IMR-90 (cell line): Measurements from ENCODE around the gene TRPV3. TPM values are rescaled to one million over a fixed set of nuclear protein-coding genes. Genes with fewer than 3 reads are reported as not detected.

Experiments
- ATAC-seq: fragments of 200-7000 bp; cut with Tn5 transposase; 2 replicates; pipeline ENCODE4 v1.9.1; 2020; ENCODE audit warnings: low read depth, mild to moderate bottlenecking, moderate library complexity
- BruUV-seq: library from RNA; stranded (reverse); fragments of 400-500 nt; replicated peaks from 2 replicates; lab custom pipeline; 2021; lab: Mats Ljungman, UMichigan
- CTCF ChIA-PET: fragments of 300-600 bp; formaldehyde crosslinking; extraction: SDS; loops from one replicate; lab custom pipeline; 2021; ENCODE audit warnings: antibody characterized with exemption; lab: Yijun Ruan, JAX
- POLR2A ChIA-PET: fragments of 300-600 bp; sonication (Branson Sonifier 250); formaldehyde crosslinking; loops from one replicate; lab custom pipeline; 2022; ENCODE audit warnings: antibody characterized with exemption; ENCODE audit not compliant: unreplicated experiment; lab: Charles Lee
- DNase-seq: peaks from one replicate; pipeline ENCODE4 v3.0.0; 2013
- H2AFZ ChIP-seq: replicated peaks from 2 replicates; pipeline ENCODE3; 2013; ENCODE audit warnings: low read length, mild to moderate bottlenecking; ENCODE audit not compliant: poor library complexity
- H2AK5ac ChIP-seq: 2 replicates; pipeline ENCODE4 v1.6.1; 2013; ENCODE audit warnings: low read depth, low read length, inconsistent platforms
- H2AK9ac ChIP-seq: replicated peaks from 2 replicates; pipeline ENCODE3; 2013; ENCODE audit warnings: mild to moderate bottlenecking, low read depth, low read length, moderate library complexity; ENCODE audit not compliant: poor library complexity
- H2BK120ac ChIP-seq: 2 replicates; pipeline ENCODE4 v1.6.1; 2013; ENCODE audit warnings: low read depth, low read length, inconsistent platforms
- H2BK15ac ChIP-seq: 3 replicates; pipeline ENCODE4 v1.6.1; 2013; ENCODE audit warnings: low read depth, low read length, inconsistent platforms
- H2BK20ac ChIP-seq: 2 replicates; pipeline ENCODE4 v1.6.1; 2013; ENCODE audit warnings: low read depth, mild to moderate bottlenecking, inconsistent platforms, low read length, moderate library complexity
- H2BK5ac ChIP-seq: 2 replicates; pipeline ENCODE4 v1.6.1; 2013; ENCODE audit warnings: mild to moderate bottlenecking, low read depth, low read length, inconsistent platforms; ENCODE audit not compliant: poor library complexity, severe bottlenecking
- H3K14ac ChIP-seq: replicated peaks from 2 replicates; pipeline ENCODE4 v1.6.1; 2013; ENCODE audit warnings: low read depth, low read length, inconsistent platforms
- H3K18ac ChIP-seq: 2 replicates; pipeline ENCODE4 v1.6.1; 2013; ENCODE audit warnings: low read depth, low read length, control low read depth
- H3K23ac ChIP-seq: 2 replicates; pipeline ENCODE4 v1.6.1; 2013; ENCODE audit warnings: low read depth, low read length, inconsistent platforms
- H3K27ac ChIP-seq: 2 replicates; pipeline ENCODE4 v1.5.1; 2013; ENCODE audit warnings: mild to moderate bottlenecking, control low read depth, low read length; ENCODE audit not compliant: insufficient read depth
- H3K27me3 ChIP-seq: 2 replicates; pipeline ENCODE4 v1.6.1; 2013; ENCODE audit warnings: low read length; ENCODE audit not compliant: control insufficient read depth, insufficient read depth
- H3K36me3 ChIP-seq: 2 replicates; pipeline ENCODE4 v1.6.1; 2013; ENCODE audit warnings: low read length, mixed read lengths; ENCODE audit not compliant: control insufficient read depth, insufficient read depth
- H3K4ac ChIP-seq: 2 replicates; pipeline ENCODE4 v1.6.1; 2013; ENCODE audit warnings: low read depth, low read length, inconsistent platforms
- H3K4me1 ChIP-seq: 2 replicates; pipeline ENCODE4 v1.6.1; 2013; ENCODE audit warnings: low read length, mixed read lengths; ENCODE audit not compliant: control insufficient read depth, insufficient read depth
- H3K4me2 ChIP-seq: 2 replicates; pipeline ENCODE4 v1.6.1; 2013; ENCODE audit warnings: low read depth, mild to moderate bottlenecking, control low read depth, low read length, moderate library complexity
- H3K4me3 ChIP-seq: 2 replicates; pipeline ENCODE4 v1.5.1; 2013; ENCODE audit warnings: low read depth, mild to moderate bottlenecking, control low read depth, low read length, moderate library complexity; ENCODE audit not compliant: insufficient read depth
- H3K56ac ChIP-seq: 2 replicates; pipeline ENCODE4 v1.6.1; 2013; ENCODE audit warnings: low read length, inconsistent platforms; ENCODE audit not compliant: insufficient read depth; ENCODE audit errors: extremely low read depth
- H3K79me1 ChIP-seq, 2 experiments: 2 replicates each; pipeline ENCODE4 v1.6.1; 2013; ENCODE audit warnings: low read length in 2 of 2, inconsistent platforms in 1 of 2, low read depth in 1 of 2
- H3K9ac ChIP-seq: 2 replicates; pipeline ENCODE4 v1.6.1; 2013; ENCODE audit warnings: low read depth, low read length, control low read depth
- H3K9me1 ChIP-seq: 2 replicates; pipeline ENCODE4 v1.6.1; 2013; ENCODE audit warnings: low read length, inconsistent platforms; ENCODE audit not compliant: insufficient read depth
- H3K9me3 ChIP-seq: 2 replicates; pipeline ENCODE4 v1.6.1; 2013; ENCODE audit warnings: low read length; ENCODE audit not compliant: control insufficient read depth, insufficient read depth
- H4K20me1 ChIP-seq: 2 replicates; pipeline ENCODE4 v1.6.1; 2013; ENCODE audit warnings: low read length, inconsistent platforms; ENCODE audit not compliant: insufficient read depth
- H4K5ac ChIP-seq: 2 replicates; pipeline ENCODE4 v1.6.1; 2013; ENCODE audit warnings: mild to moderate bottlenecking, low read depth, low read length, control low read depth
- H4K8ac ChIP-seq, 2 experiments: 2 replicates each; pipeline ENCODE4 v1.6.1; 2013; ENCODE audit warnings: low read depth in 2 of 2, low read length in 2 of 2, control low read depth in 1 of 2, inconsistent platforms in 1 of 2
- H4K91ac ChIP-seq: 2 replicates; pipeline ENCODE4 v1.6.1; 2013; ENCODE audit warnings: low read depth, low read length, inconsistent platforms; ENCODE audit not compliant: insufficient read depth
- BHLHE40 ChIP-seq: fragments of 150-350 bp; IDR thresholded peaks from 2 replicates; pipeline ENCODE4 v1.6.1; 2016; ENCODE audit warnings: mild to moderate bottlenecking, low read depth, low read length
- CEBPB ChIP-seq: IDR thresholded peaks from 2 replicates; pipeline ENCODE4 v1.6.1; 2012; ENCODE audit warnings: low read depth, low read length, improper control_type of control experiment
- CHD1 ChIP-seq: IDR thresholded peaks from 2 replicates; pipeline ENCODE4 v1.6.1; 2012; ENCODE audit warnings: low read depth, low read length, improper control_type of control experiment
- FOS ChIP-seq: fragments of 150-350 bp; IDR thresholded peaks from 2 replicates; pipeline ENCODE4 v1.6.1; 2016; ENCODE audit warnings: low read depth, low read length
- MAFK ChIP-seq: IDR thresholded peaks from 2 replicates; pipeline ENCODE4 v1.6.1; 2012; ENCODE audit warnings: low read depth, low read length, improper control_type of control experiment
- MAZ ChIP-seq: IDR thresholded peaks from 2 replicates; pipeline ENCODE4 v1.6.1; 2012; ENCODE audit warnings: low read depth, mild to moderate bottlenecking, low read length, improper control_type of control experiment, moderate library complexity, borderline replicate concordance
- MXI1 ChIP-seq: IDR thresholded peaks from 2 replicates; pipeline ENCODE4 v1.6.1; 2012; ENCODE audit warnings: low read depth, mild to moderate bottlenecking, low read length, moderate library complexity, borderline replicate concordance
- NFE2L2 ChIP-seq: fragments of 150-350 bp; IDR thresholded peaks from 2 replicates; pipeline ENCODE4 v1.6.1; 2016; ENCODE audit warnings: low read depth, mild to moderate bottlenecking, low read length
- POLR2A ChIP-seq: IDR thresholded peaks from 2 replicates; pipeline ENCODE4 v1.6.1; 2012; ENCODE audit warnings: mild to moderate bottlenecking, low read depth, low read length
- RAD21 ChIP-seq: IDR thresholded peaks from 2 replicates; pipeline ENCODE4 v1.6.1; 2012; ENCODE audit warnings: low read length, improper control_type of control experiment
- RCOR1 ChIP-seq: IDR thresholded peaks from 2 replicates; pipeline ENCODE4 v1.6.1; 2012; ENCODE audit warnings: mild to moderate bottlenecking, low read length, improper control_type of control experiment; ENCODE audit not compliant: insufficient replicate concordance
- RFX5 ChIP-seq: IDR thresholded peaks from 2 replicates; pipeline ENCODE4 v1.8.0; 2012; ENCODE audit warnings: low read depth, mild to moderate bottlenecking, low read length, moderate library complexity
- SMC3 ChIP-seq: fragments of 150-350 bp; IDR thresholded peaks from 2 replicates; pipeline ENCODE4 v1.6.1; 2016; ENCODE audit warnings: low read depth, mild to moderate bottlenecking, antibody characterized with exemption, low read length, moderate library complexity
- USF2 ChIP-seq: fragments of 150-350 bp; IDR thresholded peaks from 2 replicates; pipeline ENCODE4 v1.6.1; 2017; ENCODE audit warnings: mild to moderate bottlenecking, antibody characterized with exemption, low read length, low read depth
- WGBS, 2 experiments: methylation state at CpG; one replicate each; pipeline versions ENCODE4 v1.1.5 to v1.1.7; 2013; ENCODE audit warnings: missing lambda C conversion rate in 2 of 2; ENCODE audit not compliant: insufficient read length in 1 of 2; ENCODE audit errors: extremely low coverage in 2 of 2; 5-methylcytosine and 5-hydroxymethylcytosine counted together
- dilution Hi-C: fragments of 300-500 bp; cut with HindIII; formaldehyde crosslinking; loops from one replicate; pipeline ENCODE4 v1.14.3; 2018; ENCODE audit warnings: low sequenced_read_pairs; ENCODE audit not compliant: unreplicated experiment
- in situ Hi-C: fragments of 300-500 bp; cut with MboI; formaldehyde crosslinking; loops from 3 replicates; pipeline ENCODE4 v1.14.3; 2019; ENCODE audit warnings: low sequenced_read_pairs, inconsistent platforms, mixed read lengths
- intact Hi-C: fragments of 100-400 bp; cut with micrococcal nuclease; formaldehyde crosslinking; loops from 2 replicates; pipeline ENCODE4 v1.10.0; 2022
- polyA plus RNA-seq, 3 experiments: library from polyadenylated mRNA; depleted of rRNA; stranded (reverse); fragments of >200 nt; gene quantifications; 2 replicates each; pipeline ENCODE4 v1.2.3, GENCODE V29; 2012; ENCODE audit warnings: low replicate concordance in 1 of 3
- total RNA-seq: library from RNA; depleted of rRNA; stranded (reverse); fragments of >200 nt; gene quantifications from 2 replicates; pipeline ENCODE4 v1.2.3, GENCODE V29; 2012
- TF ChIP-seq, protein P1 (sequence below): fragments of 150-350 bp; IDR thresholded peaks from 2 replicates; pipeline ENCODE4 v1.6.1; 2016; ENCODE audit warnings: low read depth, mild to moderate bottlenecking, low read length, moderate library complexity, borderline replicate concordance
- TF ChIP-seq, protein P2 (sequence below): conservative IDR thresholded peaks from 2 replicates; pipeline ENCODE4 v1.5.1; 2012; ENCODE audit warnings: mild to moderate bottlenecking, low read depth, low read length, improper control_type of control experiment

Gene TRPV3
- total and polyA plus RNA-seq, 2 of the 4 experiments (the other 2 are of a cell fraction), result 0.18 to 0.26 TPM

- TF ChIP-seq, protein P1, sequence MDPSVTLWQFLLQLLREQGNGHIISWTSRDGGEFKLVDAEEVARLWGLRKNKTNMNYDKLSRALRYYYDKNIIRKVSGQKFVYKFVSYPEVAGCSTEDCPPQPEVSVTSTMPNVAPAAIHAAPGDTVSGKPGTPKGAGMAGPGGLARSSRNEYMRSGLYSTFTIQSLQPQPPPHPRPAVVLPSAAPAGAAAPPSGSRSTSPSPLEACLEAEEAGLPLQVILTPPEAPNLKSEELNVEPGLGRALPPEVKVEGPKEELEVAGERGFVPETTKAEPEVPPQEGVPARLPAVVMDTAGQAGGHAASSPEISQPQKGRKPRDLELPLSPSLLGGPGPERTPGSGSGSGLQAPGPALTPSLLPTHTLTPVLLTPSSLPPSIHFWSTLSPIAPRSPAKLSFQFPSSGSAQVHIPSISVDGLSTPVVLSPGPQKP, result no peak
- TF ChIP-seq CEBPB (no peak), NFE2L2 (no peak), MAFK (no peak), RCOR1 (no peak), SMC3 (no peak), USF2 (no peak), RAD21 (no peak), BHLHE40 (no peak), POLR2A (no peak), CHD1 (no peak), MXI1 (no peak), RFX5 (no peak), FOS (no peak), MAZ (no peak)
- TF ChIP-seq, protein P2, sequence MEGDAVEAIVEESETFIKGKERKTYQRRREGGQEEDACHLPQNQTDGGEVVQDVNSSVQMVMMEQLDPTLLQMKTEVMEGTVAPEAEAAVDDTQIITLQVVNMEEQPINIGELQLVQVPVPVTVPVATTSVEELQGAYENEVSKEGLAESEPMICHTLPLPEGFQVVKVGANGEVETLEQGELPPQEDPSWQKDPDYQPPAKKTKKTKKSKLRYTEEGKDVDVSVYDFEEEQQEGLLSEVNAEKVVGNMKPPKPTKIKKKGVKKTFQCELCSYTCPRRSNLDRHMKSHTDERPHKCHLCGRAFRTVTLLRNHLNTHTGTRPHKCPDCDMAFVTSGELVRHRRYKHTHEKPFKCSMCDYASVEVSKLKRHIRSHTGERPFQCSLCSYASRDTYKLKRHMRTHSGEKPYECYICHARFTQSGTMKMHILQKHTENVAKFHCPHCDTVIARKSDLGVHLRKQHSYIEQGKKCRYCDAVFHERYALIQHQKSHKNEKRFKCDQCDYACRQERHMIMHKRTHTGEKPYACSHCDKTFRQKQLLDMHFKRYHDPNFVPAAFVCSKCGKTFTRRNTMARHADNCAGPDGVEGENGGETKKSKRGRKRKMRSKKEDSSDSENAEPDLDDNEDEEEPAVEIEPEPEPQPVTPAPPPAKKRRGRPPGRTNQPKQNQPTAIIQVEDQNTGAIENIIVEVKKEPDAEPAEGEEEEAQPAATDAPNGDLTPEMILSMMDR, result no peak
- no peaks in the 10 kb centered on the region for H4K20me1 ChIP-seq
Measured at GRCh38 chr17:3543453-3543852, 14.2 kb downstream of the TRPV3 start.

More at GRCh38 chr17:3543453-3543852, 14.2 kb downstream of the TRPV3 start:
- CTCF ChIA-PET, result no interaction called here
- Histone ChIP-seq H3K36me3 (no peaks in the 10 kb centered on the region), H3K4me2 (no peak overlapping the region), H2BK5ac (no peak overlapping the region), H3K23ac (no peak overlapping the region), H2BK15ac (no peak overlapping the region), H2BK120ac (no peak overlapping the region), H2AFZ (no peak overlapping the region), H3K14ac (no peak overlapping the region), H2BK20ac (no peak overlapping the region), H3K27ac (no peak overlapping the region), H3K4me3 (no peak overlapping the region), H2AK5ac (no peak overlapping the region), H3K4me1 (no peaks in the 10 kb centered on the region), H4K8ac (no peak overlapping the region), H4K5ac (no peak overlapping the region), H3K18ac (no peak overlapping the region), H3K4ac (no peak overlapping the region), H3K9me1 (no peaks in the 10 kb centered on the region), H3K27me3 (peaks cover 18% of the 10 kb centered on the region; the same call in 1 of the 2 replicates), H4K91ac (no peak overlapping the region), H3K9me3 (no peaks in the 10 kb centered on the region), H3K9ac (no peak overlapping the region), H3K79me1 (no peaks in the 10 kb centered on the region), H3K56ac (no peak overlapping the region), H2AK9ac (no peak overlapping the region)
- 63% methylated on average over 6 of the region's 10 CpGs; no CpG with 5 or more reads in 1 of the 2 experiments for WGBS, 2 experiments
- no TSS peak for BruUV-seq
- dilution Hi-C loops (no loop called here), intact Hi-C loops (no loop called here), in situ Hi-C loops (no loop called here)
- ATAC-seq (no peak), DNase-seq (no peak)
- POLR2A ChIA-PET, result no interaction called here
